NB4 (cell line): ENCODE results near the gene C10orf95.
"Not testable (repeated sequence)": the region's sequence is repeated elsewhere in the genome, so short reads cannot be mapped to it uniquely, and the experiment has no call there.

Experiments
- DNase-seq: peaks from one replicate; pipeline ENCODE4 v3.0.0; 2010; ENCODE audit warnings: low read depth
- H3K4me3 ChIP-seq: one replicate; pipeline ENCODE4 v1.5.1; 2011; ENCODE audit warnings: mild to moderate bottlenecking, low read depth, low read length, moderate library complexity
- CTCF ChIP-seq: IDR thresholded peaks from one replicate; pipeline ENCODE4 v1.5.1; 2012; ENCODE audit warnings: low read depth, low read length
- MAX ChIP-seq: IDR thresholded peaks from 2 replicates; pipeline ENCODE4 v1.6.1; 2011; ENCODE audit warnings: low read depth, low read length
- MYC ChIP-seq: IDR thresholded peaks from 2 replicates; pipeline ENCODE4 v1.6.1; 2011; ENCODE audit warnings: low read depth, low read length
- POLR2A ChIP-seq: IDR thresholded peaks from 2 replicates; pipeline ENCODE4 v1.6.1; 2011; ENCODE audit warnings: mild to moderate bottlenecking; ENCODE audit not compliant: insufficient read length; ENCODE audit errors: extremely low read depth

C10orf95 gene

GRCh38 chr10:102451105-102451969, at the start of gene C10orf95:
TSS of gene C10orf95 (minus strand) at chr10:102451543. CDS start at chr10:102451093, 450 bp downstream.
- TF ChIP-seq MAX: no peak
- no peak for TF ChIP-seq POLR2A
- no peak for TF ChIP-seq CTCF
- TF ChIP-seq MYC: no peak
- DNase-seq: no peak
- H3K4me3 ChIP-seq: peak within 1 kb of the TSS; percentile 81

GRCh38 chr10:102500686-102501085, 49.3 kb upstream of the C10orf95 start:
- DNase-seq: not testable (repeated sequence)
- peak overlapping the region; percentile 90 for H3K4me3 ChIP-seq

GRCh38 chr10:102499356-102499755, 48.0 kb upstream of the C10orf95 start:
- TF ChIP-seq MYC (no peak), POLR2A (no peak), CTCF (no peak), MAX (no peak)
- no peak overlapping the region for H3K4me3 ChIP-seq
- no peak for DNase-seq

GRCh38 chr10:102497545-102497944, 46.2 kb upstream of the C10orf95 start:
- no peak for DNase-seq
- TF ChIP-seq POLR2A: no peak
- TF ChIP-seq CTCF: no peak
- TF ChIP-seq MYC: no peak
- no peak for TF ChIP-seq MAX
- H3K4me3 ChIP-seq: no peak overlapping the region

GRCh38 chr10:102493771-102494170, 42.4 kb upstream of the C10orf95 start:
- H3K4me3 ChIP-seq: no peak overlapping the region
- TF ChIP-seq POLR2A (no peak), MYC (no peak), CTCF (no peak), MAX (no peak)

GRCh38 chr10:102492983-102493382, 41.6 kb upstream of the C10orf95 start:
- no peak for DNase-seq
- no peak overlapping the region for H3K4me3 ChIP-seq
- no peak for TF ChIP-seq MYC
- TF ChIP-seq MAX: no peak
- TF ChIP-seq POLR2A: no peak
- TF ChIP-seq CTCF: no peak

More at GRCh38 chr10:102493771-102494170, 42.4 kb upstream of the C10orf95 start:
- DNase-seq: no peak
